ENCODE measurements around the gene TXNRD2.
"Not testable (repeated sequence)": the region's sequence is repeated elsewhere in the genome, so short reads cannot be mapped to it uniquely, and the experiment has no call there.

Gene TXNRD2

GRCh38 chr22:19840955-19841640 is 100.5 kb downstream of the TXNRD2 start:
- no peak for DNase-seq

GRCh38 chr22:19840059-19840458 is 101.6 kb downstream of the TXNRD2 start:
- DNase-seq = no peak

- no peak for DNase-seq
Measured at GRCh38 chr22:19837915-19838314, 103.7 kb downstream of the TXNRD2 start.

GRCh38 chr22:19836512-19836911 is 105.1 kb downstream of the TXNRD2 start:
- DNase-seq = no peak

GRCh38 chr22:19834599-19834998 is 107.0 kb downstream of the TXNRD2 start:
- no peak for DNase-seq

- DNase-seq = not testable (repeated sequence)
Measured at GRCh38 chr22:19833327-19833726, 108.3 kb downstream of the TXNRD2 start.

GRCh38 chr22:19832476-19833108 is 109.0 kb downstream of the TXNRD2 start:
- DNase-seq = no peak

GRCh38 chr22:19831979-19832378 is 109.6 kb downstream of the TXNRD2 start:
- not testable (repeated sequence) for DNase-seq

- no peak for DNase-seq
Measured at GRCh38 chr22:19831016-19831415, 110.6 kb downstream of the TXNRD2 start.

GRCh38 chr22:19828035-19828401 is 113.6 kb downstream of the TXNRD2 start:
- DNase-seq = no peak

- no peak for DNase-seq
Measured at GRCh38 chr22:19827341-19828034, 114.1 kb downstream of the TXNRD2 start.

- no peak for DNase-seq
Measured at GRCh38 chr22:19826619-19826950, 115.0 kb downstream of the TXNRD2 start.

GRCh38 chr22:19825904-19826618 is 115.6 kb downstream of the TXNRD2 start:
- DNase-seq = no peak
